GM19043 (cell line): ENCODE results near the gene KCNK4.

Experiments
- ATAC-seq: cut with Tn5 transposase; IDR thresholded peaks from one replicate; pipeline ENCODE4 v1.9.1; 2021; ENCODE audit warnings: low read depth; ENCODE audit not compliant: unreplicated experiment

KCNK4 gene

DNA sequence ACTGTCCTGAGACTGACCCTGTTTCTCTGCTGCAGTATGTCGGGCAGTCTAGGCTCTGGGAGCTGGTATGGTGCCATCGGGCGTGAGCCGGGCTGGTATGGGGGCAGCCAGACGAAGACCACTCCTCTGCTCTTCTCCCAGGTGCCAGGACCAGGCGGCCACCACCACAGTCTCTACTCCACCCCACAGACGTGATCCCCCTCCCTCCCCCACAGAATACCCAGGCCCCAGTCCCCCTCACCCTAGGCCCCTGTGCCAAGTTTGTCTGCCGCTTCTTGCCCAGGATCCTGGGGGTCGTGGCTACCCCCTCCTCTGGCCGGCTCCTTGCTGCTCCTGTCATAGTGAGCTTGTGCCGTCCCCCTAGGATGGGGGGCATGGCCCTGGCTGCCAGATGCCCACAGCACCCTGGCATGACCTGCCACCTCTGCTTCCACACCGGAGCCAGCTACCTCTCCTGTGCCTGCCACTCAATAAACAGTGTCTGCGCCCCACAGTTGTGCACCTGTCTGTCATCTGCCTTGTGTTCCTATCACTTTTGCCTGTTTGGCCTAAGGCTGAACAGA lies 2.0 kb upstream of the KCNK4 start:
- ATAC-seq: no peak

DNA sequence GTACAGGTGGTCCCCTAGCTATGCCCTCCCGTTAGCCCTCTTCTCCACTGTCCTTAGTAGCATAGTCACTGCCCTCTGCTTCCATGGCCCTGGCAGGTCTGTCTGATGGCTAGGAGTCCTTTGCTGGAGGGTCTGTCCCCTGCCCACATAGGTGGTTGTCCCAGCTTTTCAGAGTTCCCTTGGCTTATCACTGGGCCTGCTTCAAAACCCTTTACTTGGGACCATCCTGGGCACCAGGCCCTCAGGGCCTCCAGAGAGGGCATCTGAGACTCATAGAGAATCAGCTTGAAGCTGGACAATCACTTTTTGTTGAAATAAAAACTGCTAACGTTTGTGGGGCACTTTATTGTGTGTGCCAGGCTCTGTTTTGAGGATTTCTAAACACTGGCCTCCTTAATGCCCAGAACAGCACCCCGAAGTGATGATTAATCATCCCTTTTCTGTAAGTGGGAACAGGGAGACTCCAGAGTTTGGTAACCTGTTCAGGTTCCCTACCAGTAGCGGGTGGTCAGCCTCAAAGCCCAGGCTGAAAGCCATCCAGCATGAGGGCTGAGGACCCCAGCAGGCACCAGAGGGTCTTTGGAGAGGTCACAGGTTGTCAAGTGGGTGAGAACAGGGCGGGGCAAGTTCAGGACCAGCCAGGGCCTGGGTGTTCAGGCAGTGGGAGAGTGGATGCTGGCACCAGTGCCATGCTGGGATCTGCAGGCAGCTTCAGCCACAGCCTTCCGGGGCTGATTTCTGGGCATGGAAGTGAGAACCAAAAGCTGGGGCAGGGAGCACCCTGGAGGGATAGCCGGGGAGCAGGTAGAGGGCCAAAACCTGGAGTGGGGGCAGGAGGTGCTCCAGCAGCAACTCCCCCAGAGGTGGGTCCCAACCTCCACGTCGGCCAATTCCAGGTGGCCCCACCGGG lies 495 bp upstream of the KCNK4 start:
- ATAC-seq: no peak

DNA sequence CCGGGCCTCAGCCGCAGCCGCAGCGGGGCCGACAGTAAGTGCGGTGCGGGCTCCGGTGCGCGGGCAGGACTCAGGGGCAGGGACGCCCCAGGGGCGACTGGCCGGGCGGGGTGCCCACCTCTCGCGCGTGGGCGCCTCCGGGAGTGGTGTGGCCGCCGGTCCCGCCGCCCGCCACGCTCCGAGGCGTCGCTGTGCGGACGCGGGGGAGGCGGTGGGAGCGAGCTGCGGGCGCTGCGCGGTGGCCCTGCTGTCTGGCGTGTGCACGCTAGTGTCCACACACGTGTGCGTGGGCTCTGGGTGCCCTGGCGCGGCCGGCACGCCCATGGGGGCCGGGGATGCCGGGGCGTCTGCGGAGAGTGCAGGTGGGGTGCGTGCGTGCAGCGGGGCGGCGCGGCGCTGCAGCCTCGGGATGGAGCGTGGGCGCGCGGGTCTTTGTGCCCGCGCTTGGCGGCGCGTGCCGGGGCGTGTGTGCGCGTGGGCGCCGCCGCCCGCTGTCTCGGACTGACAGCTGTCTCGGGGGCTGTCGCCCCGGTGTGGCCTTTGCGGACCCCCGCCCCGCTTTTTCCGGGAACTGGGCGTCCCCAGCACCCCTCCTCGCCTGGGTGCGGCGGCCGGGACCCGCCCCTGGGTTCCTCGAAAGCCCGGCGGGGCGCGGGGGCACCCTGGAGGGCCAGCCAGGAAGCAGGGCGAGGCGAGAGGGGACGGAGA lies 804 bp downstream of the KCNK4 start:
- ATAC-seq: no peak

DNA sequence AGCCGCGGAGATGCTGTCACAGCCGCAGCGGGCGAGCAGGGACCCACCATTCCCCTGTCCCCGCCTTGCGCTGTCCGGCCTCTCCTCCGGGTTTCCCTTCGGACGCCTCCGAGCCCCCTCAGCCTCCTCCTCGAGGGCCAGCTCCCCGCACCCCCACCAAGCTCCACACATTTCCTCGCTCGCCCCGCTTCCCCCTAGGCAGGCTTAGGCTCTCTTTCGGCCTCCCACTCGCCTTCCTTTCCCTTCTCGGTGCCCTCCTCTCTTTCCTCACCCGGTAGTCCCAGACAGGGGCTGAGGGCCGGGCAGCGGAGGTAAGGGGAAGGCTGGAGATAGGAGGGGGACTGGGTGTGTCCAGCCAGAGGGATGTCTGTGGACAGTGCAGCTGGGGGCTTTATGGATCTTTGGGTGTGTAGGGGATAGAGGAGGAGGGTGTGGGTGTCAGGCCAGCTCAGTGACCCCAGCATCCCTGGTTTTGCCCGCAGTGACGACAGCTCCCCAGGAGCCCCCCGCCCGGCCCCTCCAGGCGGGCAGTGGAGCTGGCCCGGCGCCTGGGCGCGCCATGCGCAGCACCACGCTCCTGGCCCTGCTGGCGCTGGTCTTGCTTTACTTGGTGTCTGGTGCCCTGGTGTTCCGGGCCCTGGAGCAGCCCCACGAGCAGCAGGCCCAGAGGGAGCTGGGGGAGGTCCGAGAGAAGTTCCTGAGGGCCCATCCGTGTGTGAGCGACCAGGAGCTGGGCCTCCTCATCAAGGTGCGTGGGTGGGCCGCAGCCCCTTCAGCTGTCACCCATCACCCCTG lies 1.6 kb downstream of the KCNK4 start:
- no peak for ATAC-seq

DNA sequence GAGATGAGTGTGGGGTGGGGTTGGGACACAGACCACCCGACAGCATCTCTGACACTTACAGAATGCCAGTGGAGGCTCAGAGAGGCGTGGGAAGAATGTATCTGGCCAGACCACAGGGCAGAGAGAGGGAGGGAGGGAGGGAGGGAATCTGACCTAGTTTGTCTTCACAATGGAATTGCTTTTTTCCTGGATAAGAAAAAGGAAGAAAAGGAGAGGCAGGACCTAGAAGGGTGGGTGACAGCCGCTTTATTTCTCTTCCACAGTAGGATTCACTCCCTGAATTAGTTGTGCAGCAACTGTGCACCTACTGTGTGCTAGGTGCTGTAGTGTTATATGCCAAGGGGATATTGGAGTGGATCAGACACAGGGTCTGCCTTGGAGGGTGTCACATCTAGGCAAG lies 3.7 kb downstream of the KCNK4 start:
- ATAC-seq: no peak

DNA sequence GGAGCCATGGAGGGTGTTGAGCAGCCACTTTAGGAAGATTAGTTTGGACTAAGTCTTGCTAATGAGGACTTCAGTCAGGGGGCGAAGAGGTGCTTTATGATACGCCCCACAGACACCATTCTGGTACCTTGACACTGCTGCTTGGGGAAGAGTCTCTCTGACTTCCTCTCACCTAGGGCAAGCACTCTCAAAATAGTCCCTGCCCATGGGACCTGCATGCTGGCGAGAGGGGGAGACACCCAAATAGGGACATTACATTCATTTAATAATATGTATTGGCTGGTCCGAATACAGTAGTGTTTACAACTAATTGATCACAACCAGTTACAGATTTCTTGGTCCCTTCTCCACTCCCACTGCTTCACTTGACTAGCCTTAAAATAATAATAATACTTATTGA lies 4.7 kb downstream of the KCNK4 start:
- ATAC-seq: no peak

DNA sequence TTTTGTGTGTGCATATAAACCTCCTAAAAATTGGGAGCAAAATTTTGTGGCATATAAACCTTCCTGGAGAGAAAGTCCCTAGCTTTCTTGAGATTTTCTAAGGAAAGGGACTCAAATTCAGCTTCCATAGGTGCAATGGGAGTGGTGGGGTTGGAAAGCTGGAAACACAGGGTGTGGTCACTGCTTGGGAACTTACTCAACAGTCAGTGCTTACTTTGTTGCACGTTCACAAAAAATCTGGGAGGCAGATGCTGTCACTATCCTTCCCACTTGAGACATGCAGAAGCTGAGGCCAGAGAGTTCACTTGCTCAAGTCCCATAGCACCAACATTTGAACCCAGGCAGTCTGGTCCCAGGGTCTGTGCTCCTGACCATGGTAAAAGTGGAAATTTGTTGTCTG lies 5.1 kb downstream of the KCNK4 start:
- no peak for ATAC-seq

DNA sequence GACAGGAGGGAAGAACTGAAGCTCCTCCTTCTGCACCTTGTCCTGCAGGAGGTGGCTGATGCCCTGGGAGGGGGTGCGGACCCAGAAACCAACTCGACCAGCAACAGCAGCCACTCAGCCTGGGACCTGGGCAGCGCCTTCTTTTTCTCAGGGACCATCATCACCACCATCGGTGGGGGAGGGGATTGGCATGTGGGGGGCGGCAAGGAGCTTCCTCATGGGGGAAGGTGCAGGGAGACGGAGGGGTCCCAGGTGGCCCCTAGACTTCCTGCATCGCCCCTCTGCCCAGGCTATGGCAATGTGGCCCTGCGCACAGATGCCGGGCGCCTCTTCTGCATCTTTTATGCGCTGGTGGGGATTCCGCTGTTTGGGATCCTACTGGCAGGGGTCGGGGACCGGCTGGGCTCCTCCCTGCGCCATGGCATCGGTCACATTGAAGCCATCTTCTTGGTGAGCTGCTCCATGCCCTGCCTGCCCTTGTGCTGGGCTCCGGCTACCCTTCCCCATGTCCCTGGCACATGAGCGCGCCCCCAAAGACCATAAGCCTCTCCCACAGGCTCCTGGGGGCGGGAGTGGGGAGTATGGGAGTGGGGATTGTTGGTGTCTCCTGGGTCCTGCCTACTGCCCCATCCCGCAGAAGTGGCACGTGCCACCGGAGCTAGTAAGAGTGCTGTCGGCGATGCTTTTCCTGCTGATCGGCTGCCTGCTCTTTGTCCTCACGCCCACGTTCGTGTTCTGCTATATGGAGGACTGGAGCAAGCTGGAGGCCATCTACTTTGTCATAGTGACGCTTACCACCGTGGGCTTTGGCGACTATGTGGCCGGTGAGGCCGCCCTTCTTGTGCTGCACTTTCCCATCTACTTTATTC lies 6.0 kb downstream of the KCNK4 start:
- no peak for ATAC-seq

DNA sequence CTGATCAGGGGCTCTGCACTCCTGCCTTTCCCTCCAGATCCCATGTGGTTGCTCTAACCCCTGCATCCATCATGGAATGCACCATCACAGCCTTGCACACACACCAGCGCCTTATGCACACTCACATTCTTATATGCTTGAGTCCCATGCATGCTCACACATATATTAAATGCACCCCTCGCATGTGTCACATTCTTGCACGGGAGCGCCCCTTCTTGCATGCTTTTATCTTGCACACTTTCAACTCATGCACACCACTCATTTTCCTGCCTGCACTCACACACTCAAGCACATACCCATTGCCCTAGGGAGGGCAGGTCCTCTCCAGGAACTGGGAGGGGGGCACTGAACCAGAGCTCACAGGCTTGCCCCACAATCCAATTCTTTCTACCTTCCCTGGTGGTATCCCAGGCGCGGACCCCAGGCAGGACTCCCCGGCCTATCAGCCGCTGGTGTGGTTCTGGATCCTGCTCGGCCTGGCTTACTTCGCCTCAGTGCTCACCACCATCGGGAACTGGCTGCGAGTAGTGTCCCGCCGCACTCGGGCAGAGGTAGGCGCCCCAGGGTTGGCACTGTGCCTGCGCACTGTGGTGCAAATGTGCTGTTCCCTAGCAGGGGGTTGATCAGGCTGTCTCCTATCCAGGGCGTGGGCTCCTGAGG lies 6.7 kb downstream of the KCNK4 start:
- no peak for ATAC-seq

DNA sequence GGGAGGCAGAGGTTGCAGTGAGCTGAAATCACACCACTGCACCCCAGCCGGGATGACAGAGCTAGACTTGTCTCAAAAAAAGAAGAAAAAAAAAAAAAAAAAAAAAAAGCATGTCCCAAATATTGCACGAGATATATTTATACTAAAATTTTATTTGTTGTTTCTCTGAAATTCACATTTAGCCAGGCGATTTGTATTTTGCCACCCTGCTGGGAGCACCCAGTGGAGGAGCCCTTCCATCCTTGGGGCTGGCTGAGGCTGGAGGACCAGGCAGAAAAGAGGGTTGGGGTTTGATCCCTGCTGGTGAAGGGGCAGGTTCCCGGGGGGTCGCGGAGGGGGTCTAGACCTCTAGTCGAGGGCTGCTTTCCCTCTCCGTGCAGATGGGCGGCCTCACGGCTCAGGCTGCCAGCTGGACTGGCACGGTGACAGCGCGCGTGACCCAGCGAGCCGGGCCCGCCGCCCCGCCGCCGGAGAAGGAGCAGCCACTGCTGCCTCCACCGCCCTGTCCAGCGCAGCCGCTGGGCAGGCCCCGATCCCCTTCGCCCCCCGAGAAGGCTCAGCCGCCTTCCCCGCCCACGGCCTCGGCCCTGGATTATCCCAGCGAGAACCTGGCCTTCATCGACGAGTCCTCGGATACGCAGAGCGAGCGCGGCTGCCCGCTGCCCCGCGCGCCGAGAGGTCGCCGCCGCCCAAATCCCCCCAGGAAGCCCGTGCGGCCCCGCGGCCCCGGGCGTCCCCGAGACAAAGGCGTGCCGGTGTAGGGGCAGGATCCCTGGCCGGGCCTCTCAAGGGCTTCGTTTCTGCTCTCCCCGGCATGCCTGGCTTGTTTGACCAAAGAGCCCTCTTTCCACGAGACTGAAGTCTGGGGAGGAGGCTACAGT lies 8.1 kb downstream of the KCNK4 start:
- ATAC-seq: no peak

DNA sequence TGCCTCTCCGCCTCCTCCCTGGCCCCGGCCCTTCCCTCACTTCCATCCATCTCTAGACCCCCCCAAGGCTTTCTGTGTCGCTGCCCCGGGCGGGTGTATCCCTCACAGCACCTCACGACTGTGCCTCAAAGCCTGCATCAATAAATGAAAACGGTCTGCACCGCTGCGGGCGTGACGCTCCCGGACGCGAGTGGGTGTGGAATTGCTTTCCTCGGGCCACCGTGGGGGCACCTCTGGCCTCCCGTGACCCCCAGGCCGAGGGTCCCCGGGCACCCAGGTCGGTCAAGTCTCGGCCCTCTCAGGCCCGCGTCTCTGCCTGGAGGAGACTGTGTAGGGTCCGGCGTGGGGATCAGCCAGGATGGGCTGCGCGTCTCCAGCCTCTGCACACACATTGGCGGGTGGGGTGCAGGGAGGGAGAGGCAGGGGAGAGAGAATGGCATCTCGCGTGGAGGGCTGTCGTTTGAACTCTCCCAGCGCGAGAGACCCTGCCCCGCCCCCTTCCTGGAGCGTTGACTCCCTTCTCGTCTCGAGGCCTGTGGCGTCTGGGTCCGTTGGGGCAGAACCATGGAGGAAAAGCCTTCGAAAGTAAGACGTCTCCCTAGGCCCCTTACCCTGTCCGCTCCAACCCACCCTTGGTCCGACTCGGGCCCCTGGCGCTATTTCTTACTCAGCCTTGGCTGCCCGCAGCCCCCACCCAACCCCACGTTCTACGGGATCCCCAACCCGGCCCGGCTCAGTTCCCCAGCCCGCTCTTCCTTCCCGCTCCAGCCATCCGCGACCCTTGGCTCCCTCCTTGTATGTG lies 8.9 kb downstream of the KCNK4 start, which contains the start of gene CATSPERZ:
Gene CATSPERZ, plus strand, starts transcription at position 512 of the 802 bp plus-strand sequence. Its CDS starts 53 bp downstream, at position 565.
- no peak for ATAC-seq

DNA sequence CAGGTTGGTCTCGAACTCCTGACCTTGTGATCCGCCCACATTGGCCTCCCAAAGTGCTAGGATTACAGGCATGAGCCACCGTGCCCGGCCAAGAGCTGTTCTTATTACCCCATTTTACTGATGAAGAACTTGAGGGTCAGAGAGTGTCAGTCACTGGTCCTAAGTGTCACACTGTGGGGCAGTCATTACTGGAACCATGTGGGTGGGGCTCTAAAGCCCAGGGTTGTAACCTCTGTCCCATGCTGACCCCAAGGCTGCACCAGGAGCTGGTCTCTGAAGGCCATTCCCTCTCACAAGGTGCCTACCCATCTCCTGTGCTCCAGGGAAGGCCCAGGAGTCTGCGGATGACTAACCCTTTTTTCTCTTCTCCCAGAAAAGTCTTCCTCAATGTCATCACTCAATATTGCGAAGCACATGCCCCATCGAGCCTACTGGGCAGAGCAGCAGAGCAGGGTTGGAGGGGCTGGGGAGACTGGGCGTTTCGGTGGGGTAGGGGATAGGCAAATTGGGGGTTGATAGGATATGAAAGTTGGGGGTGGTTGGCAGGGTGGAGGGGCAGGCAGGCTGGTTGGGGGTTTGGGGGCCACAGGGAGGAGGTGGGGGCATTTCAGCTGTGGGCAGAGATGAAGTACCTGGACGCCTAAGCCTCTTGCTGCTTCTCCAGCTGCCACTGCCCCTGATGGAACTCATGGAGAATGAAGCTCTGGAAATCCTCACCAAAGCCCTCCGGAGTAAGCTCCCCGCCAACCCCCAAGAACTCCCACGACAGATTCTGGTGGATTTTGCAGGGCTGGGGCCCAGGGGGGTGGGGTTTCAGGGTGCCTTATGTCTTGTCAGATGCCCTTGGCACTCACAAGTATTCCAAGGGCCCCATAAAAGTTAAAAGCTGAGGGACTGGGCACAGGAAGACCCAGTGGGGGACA lies 12.3 kb downstream of the KCNK4 start:
- no peak for ATAC-seq

DNA sequence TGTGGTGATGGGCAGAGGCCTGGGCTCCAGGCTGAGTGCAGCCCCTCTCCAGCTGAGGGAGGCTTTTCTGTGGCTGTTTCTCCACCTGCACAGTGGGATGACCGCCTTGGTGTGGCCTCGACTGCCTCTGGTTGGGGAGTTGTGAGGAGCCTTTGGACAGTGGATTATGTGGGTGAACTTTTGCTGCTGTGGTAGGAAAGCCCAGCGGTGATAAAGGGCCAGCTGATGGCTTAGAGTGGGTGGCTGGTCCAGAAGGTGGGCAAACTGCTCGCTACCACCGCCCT lies 12.9 kb downstream of the KCNK4 start:
- no peak for ATAC-seq

DNA sequence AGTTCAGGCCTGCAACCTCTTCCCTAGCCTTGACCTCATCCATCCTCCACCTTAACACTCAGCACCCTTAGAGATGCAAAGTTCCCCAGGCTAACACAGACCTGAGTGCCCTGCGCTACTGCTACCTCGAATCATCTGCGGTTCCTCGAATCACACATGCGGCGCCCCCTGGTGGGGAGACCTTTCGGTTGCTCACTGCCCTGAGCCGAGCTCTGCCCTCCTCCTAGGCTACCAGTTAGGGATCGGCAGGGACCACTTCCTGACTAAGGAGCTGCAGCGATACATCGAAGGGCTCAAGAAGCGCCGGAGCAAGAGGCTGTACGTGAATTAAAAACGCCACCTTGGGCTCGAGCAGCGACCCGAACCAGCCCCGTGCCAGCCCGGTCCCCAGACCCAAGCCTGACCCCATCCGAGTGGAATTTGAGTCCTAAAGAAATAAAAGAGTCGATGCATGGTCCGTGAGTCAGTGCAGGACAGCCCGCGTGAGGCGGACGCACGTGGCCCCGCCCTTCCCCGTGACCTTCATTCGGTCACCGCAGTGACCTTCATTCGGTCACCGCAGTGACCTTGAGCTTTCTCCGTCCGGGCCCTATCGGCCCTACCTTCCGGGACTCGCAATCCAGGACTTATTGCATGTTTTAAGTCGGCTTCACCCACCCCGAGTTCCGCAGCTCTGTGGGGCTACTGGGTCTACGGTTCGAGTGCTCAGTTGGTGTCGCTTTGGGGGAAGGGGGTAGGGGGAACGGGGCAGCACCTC lies 13.4 kb downstream of the KCNK4 start:
- peak; percentile 34 for ATAC-seq

DNA sequence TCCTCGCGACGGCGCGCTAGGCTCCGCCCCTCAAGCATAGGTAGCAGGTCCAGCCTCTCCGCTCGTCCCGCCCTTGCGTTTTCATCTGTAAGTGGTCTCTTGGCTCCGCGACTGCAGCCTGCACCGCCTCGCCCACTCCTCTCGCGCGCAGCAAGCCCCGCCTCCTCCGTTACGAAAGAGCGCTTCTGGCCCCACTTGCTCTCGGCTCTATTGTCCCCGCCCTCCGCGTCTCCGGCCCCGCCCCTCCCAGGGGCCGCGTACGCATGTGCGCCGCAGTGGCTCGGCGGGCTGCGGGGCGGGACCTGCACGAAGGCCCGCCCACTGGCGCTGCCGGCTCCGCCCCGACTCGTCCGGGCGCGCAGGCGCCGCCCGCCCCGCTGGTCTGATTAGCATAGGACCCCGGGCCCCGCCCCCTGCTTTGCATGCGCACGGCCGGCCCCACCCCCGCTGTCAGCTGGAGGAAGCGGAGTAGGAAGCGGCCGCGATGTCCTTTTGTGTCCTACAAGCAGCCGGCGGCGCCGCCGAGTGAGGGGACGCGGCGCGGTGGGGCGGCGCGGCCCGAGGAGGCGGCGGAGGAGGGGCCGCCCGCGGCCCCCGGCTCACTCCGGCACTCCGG lies 14.1 kb downstream of the KCNK4 start, which contains the start of gene ESRRA:
Gene ESRRA, plus strand, starts transcription at position 450 of the 616 bp plus-strand sequence. CDS start 1,656 bp downstream, outside the sequence.
- peak; percentile 58 for ATAC-seq
